ENCODE results near the gene RNF125.

RNF125 gene

DNA sequence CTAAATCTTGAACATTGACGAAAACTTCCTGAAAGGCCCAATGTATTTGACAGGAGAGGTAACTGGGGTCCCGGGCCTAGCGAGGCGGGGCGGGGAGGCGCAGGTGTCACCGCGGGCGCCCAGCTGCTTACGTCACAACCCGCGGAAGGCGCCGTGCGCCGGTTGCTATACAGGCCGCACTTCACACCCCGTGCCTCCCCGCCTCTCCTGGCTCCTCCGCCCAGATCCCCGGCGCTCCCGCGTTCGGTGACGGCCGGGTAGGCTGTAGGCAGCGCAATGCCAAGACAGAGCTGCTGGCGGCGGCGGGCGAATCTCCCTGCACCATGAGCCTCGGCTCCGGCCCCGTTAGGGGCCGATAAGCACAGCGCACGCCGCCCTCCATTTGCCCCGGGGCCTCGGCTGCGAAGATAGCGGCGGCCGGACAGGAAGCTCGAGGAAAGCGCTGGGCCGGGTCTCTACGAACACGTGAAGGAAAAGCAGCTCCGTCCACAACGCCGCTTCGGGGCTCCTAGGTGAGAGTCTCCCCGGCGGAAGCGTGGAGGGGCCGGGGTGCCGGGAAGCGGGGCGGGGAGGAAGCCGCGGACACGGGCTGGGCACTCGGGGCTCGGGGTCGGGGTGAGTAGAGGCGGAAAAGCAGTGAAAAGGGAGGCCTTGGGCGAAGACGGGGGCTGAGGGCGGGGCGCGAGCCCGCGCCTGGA, 73.2 kb downstream of the RNF125 start, which contains the start of gene RNF138:
RNF138 (plus strand) TSS at position 151 of the 698 bp plus-strand sequence. CDS start 903 bp downstream, outside the sequence.
- peak within 1 kb of the TSS; percentile 94 for H3K9ac ChIP-seq (ENCODE audit: low read length)
- H3K9me2 ChIP-seq (replicated peaks; ENCODE audit: insufficient read depth, low read length), result no peaks in the 10 kb centered on the region
- H3K79me2 ChIP-seq (ENCODE audit: insufficient read depth, low read length), result peaks cover 44% of the 10 kb centered on the region
- H3F3A ChIP-seq (ENCODE audit: insufficient read depth), result peaks cover 19% of the 10 kb centered on the region
- H3K27me3 ChIP-seq (ENCODE audit: low read length), result no peaks in the 10 kb centered on the region
- peaks cover 33% of the 10 kb centered on the region for H4K20me1 ChIP-seq (ENCODE audit: low read depth, low read length)
- H2AFZ ChIP-seq (ENCODE audit: low read depth, low read length, severe bottlenecking), result peak within 1 kb of the TSS; percentile 90
- H3K36me3 ChIP-seq (ENCODE audit: low read length), result peaks cover 15% of the 10 kb centered on the region
- H3K4me3 ChIP-seq (ENCODE audit: insufficient read depth, low read length, poor library complexity, severe bottlenecking), result peak within 1 kb of the TSS; percentile 94
- TF ChIP-seq, protein P1, sequence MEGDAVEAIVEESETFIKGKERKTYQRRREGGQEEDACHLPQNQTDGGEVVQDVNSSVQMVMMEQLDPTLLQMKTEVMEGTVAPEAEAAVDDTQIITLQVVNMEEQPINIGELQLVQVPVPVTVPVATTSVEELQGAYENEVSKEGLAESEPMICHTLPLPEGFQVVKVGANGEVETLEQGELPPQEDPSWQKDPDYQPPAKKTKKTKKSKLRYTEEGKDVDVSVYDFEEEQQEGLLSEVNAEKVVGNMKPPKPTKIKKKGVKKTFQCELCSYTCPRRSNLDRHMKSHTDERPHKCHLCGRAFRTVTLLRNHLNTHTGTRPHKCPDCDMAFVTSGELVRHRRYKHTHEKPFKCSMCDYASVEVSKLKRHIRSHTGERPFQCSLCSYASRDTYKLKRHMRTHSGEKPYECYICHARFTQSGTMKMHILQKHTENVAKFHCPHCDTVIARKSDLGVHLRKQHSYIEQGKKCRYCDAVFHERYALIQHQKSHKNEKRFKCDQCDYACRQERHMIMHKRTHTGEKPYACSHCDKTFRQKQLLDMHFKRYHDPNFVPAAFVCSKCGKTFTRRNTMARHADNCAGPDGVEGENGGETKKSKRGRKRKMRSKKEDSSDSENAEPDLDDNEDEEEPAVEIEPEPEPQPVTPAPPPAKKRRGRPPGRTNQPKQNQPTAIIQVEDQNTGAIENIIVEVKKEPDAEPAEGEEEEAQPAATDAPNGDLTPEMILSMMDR (IDR thresholded peaks at IDR 0.05; ENCODE audit: insufficient read depth, low read length, poor library complexity, severe bottlenecking), result no peak
- TF ChIP-seq EZH2phosphoT487 (conservative IDR thresholded peaks at IDR 0.05; ENCODE audit: low read length), result no peak
- H3K27ac ChIP-seq (ENCODE audit: low read depth, low read length), result peak within 1 kb of the TSS; percentile 89
- H3K4me2 ChIP-seq (ENCODE audit: low read depth, low read length, poor library complexity, severe bottlenecking), result peak within 1 kb of the TSS; percentile 96
- H3K9me3 ChIP-seq (ENCODE audit: insufficient read depth, low read length), result no peaks in the 10 kb centered on the region

DNA sequence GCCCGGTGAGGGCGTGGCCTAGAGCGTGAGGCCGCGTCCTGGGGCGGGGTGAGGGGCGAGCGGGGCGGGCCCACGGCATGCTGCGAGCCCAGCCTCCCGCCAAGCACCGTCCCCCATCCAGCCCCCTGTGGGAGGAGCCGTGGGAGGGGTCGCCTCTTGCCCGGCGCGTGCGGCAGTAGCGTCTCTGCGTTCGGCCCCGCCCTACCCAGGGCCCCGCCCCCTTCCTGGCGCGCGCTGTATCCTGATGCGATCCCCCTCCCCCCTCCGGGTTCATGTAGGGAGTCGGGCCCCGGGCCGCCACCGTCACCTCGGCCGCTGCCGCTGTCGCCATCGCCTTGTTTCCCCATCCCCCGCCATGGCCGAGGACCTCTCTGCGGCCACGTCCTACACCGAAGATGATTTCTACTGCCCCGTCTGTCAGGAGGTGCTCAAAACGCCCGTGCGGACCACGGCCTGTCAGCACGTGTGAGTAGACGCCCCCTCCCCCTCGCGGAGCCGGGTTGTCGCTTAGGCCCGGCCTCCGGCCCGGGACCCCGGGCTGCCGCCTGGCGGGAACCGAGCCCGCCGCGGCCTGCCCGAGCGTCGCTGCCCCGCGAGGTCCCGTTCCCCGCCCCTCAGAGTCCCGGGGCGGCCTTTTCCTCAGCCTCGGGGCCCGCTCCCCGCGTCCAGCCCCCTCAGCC, 73.9 kb downstream of the RNF125 start:
- H3K79me2 ChIP-seq (ENCODE audit: insufficient read depth, low read length), result peaks cover 51% of the 10 kb centered on the region
- H4K20me1 ChIP-seq (ENCODE audit: low read depth, low read length), result peaks cover 36% of the 10 kb centered on the region
- peak overlapping the region; percentile 94 for H3K4me3 ChIP-seq (ENCODE audit: insufficient read depth, low read length, poor library complexity, severe bottlenecking)
- H3K27ac ChIP-seq (ENCODE audit: low read depth, low read length), result peak overlapping the region; percentile 89
- peaks cover 15% of the 10 kb centered on the region for H3K36me3 ChIP-seq (ENCODE audit: low read length)
- H3F3A ChIP-seq (ENCODE audit: insufficient read depth), result peaks cover 19% of the 10 kb centered on the region
- no peaks in the 10 kb centered on the region for H3K27me3 ChIP-seq (ENCODE audit: low read length)
- TF ChIP-seq, protein P1 (IDR thresholded peaks at IDR 0.05; ENCODE audit: insufficient read depth, low read length, poor library complexity, severe bottlenecking), result no peak
- TF ChIP-seq EZH2phosphoT487 (conservative IDR thresholded peaks at IDR 0.05; ENCODE audit: low read length), result no peak
- H3K9me2 ChIP-seq (replicated peaks; ENCODE audit: insufficient read depth, low read length), result no peaks in the 10 kb centered on the region
- peak overlapping the region; percentile 94 for H3K9ac ChIP-seq (ENCODE audit: low read length)
- H3K4me2 ChIP-seq (ENCODE audit: low read depth, low read length, poor library complexity, severe bottlenecking), result peak overlapping the region; percentile 96
- peak overlapping the region; percentile 73 for H2AFZ ChIP-seq (ENCODE audit: low read depth, low read length, severe bottlenecking)
- no peaks in the 10 kb centered on the region for H3K9me3 ChIP-seq (ENCODE audit: insufficient read depth, low read length)

DNA sequence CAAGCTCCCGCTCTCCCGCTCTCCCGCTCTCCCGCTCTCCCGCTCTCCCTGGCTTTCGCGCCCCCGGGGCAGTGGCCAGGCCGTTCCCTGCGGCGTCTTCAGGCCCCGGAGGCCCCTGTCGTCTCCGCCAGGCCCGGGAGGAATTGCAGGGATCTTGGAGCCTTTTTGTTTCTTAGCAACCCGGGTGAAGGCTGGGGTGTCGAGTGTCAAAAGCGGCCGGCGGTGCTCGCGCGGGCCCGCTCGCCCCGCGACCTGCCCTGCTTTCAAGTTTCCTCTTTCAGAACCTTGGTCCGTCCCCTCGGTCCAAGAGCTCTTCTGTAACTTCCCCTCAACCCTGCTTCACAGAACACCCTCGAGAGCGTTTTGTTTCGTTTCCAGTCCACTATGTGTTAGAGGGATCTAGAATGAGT, 74.5 kb downstream of the RNF125 start:
- Histone ChIP-seq H3K9me2 (replicated peaks; ENCODE audit: insufficient read depth, low read length) (no peaks in the 10 kb centered on the region), H3K79me2 (ENCODE audit: insufficient read depth, low read length) (peaks cover 56% of the 10 kb centered on the region), H4K20me1 (ENCODE audit: low read depth, low read length) (peaks cover 36% of the 10 kb centered on the region), H3F3A (ENCODE audit: insufficient read depth) (peaks cover 19% of the 10 kb centered on the region), H3K4me2 (ENCODE audit: low read depth, low read length, poor library complexity, severe bottlenecking) (peak overlapping the region; percentile 96), H3K36me3 (ENCODE audit: low read length) (peaks cover 15% of the 10 kb centered on the region), H3K4me3 (ENCODE audit: insufficient read depth, low read length, poor library complexity, severe bottlenecking) (peak overlapping the region; percentile 94), H3K27ac (ENCODE audit: low read depth, low read length) (peak overlapping the region; percentile 78), H3K9me3 (ENCODE audit: insufficient read depth, low read length) (no peaks in the 10 kb centered on the region), H3K27me3 (ENCODE audit: low read length) (no peaks in the 10 kb centered on the region), H2AFZ (ENCODE audit: low read depth, low read length, severe bottlenecking) (peak overlapping the region; percentile 73), H3K9ac (ENCODE audit: low read length) (peak overlapping the region; percentile 94)
- no peak for TF ChIP-seq EZH2phosphoT487 (conservative IDR thresholded peaks at IDR 0.05; ENCODE audit: low read length)
- TF ChIP-seq, protein P1 (IDR thresholded peaks at IDR 0.05; ENCODE audit: insufficient read depth, low read length, poor library complexity, severe bottlenecking), result no peak

Measured in SU-DHL-6 (cell line).